HG02938 (cell line): Measurements from ENCODE around the gene ACTRT2.

Experiments used
- ATAC-seq: cut with Tn5 transposase; IDR thresholded peaks from one replicate; pipeline ENCODE4 v1.9.1; 2021; ENCODE audit warnings: mild to moderate bottlenecking, moderate library complexity; ENCODE audit not compliant: unreplicated experiment

ACTRT2 gene

DNA sequence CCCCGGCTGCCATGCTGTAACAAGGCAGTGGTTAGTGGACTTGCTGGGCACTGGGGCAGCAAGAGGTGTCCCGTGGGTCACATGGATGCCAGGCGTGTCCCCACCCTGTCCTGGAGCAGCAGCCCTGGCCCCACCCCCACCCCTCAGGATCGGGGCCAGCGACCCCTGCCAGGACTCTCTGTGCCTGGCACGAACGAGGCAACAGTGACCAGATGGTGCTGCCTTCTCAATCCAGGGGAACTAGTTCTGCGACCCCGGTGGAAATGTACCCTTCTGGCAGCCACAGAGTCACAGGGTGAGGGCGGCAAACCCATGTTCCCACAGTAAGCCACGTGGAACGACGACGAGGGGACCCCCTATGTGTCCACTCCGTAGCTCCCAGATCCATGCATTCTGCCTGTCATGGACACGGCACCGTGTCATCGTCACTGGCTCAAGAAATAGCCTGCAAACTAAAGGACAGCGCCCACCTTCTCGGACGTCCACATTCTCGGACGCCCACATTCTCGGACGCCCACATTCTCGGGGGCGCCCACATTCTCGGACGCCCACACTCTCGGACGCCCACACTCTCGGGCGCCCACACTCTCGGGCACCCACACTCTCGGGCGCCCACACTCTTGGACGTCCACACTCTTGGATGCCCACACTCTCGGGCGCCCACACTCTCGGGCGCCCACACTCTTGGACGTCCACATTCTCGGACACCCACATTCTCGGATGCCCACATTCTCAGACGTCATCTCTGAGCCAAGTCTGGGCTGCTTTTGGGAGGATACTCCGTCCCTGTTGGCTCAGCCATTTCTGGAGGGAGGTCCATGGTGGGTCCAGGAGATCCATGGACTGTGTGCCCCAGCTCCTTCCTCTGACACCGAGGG is 19.6 kb upstream of the ACTRT2 start:
- ATAC-seq = no peak

DNA sequence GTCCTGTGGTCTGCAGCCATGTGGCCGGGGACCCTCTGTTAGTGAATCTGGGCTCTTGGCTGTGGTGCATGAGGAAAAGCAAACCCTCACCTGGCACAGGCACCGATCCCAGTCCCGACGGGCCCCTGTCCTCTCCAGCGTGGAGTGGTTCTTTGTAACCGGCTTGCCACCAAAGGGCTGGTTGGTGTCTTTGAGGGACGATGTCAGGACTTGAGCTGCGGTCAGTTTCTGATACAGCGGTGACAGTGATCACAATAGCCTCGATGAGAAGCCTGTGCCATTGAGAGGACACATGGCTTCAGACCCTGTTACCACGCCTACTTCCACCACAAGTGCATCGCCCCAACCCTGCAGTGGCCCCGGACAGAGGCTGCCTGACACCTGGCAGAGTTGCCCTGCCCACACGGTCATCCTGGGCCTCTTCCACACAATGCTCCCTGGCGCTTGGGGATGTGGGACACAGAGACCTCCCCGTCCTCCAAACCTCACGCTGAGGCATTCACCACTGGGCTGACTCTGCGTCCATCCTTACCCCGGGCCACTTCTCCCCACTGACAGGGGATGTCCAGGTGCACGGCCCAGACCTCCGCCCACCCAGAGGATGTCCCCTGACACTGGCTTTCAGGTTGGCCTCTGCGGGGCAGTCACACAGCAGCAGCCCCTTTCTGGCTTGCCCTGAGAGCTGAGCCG is 18.8 kb upstream of the ACTRT2 start:
- no peak for ATAC-seq

DNA sequence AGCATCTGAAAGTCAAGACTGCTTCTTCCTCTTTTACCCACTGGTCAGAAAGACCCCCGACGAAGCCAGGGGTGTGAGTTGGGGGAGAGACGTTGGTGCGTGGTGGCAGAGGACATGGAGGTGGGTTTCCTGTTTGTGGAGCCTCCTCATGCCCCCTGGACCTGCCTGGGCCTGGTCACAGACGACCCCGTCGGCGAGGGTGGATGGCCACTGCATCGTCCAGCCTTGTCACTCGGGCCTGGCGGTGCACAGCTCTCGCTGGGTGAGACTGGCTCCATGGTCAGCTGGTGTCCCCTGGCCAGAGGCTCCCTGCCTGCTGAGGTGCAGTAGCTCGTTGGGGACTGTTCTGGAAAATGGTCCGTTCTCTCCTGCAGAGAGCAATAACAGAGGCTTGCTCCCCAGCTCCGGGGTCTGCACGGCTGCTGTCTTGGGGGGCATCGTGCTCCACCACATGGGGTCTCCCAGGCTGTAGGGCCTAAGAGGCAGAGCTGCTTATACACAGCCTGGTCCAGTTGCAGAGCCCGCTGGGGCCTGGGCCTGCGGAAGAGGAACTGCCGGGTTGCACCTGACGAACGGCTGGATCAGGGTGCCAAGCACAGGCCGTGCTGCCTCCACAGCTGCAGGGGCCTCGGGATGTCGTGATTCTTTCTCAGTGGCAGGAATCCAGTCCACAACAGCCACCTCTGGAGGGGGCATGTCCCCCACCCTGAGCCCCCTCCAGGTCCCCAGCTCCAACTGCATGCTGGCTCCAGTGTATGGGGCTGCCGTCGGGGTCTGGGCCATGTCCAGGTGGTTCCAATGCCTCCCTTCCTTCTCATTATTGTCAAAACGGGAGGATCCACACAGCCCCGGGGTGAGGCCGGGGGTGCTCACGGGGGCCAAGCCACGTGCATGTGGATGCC is 18.0 kb upstream of the ACTRT2 start:
- no peak for ATAC-seq

DNA sequence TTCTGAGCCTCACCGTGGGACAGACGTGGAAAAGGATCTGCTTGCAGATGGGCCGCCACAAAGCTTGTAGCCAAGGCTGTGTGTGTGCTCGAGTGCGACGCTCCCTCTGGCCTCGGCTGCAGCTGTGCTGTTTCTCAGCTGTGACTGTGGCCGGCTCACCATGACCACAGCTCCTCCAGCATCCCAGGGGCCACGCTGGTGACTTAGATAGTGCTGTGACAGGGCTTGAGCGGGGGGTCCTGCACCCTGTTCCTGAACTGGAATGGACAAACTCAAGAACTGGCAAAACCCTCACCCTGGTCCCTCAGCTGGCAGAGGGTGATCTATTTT is 17.4 kb upstream of the ACTRT2 start:
- no peak for ATAC-seq

DNA sequence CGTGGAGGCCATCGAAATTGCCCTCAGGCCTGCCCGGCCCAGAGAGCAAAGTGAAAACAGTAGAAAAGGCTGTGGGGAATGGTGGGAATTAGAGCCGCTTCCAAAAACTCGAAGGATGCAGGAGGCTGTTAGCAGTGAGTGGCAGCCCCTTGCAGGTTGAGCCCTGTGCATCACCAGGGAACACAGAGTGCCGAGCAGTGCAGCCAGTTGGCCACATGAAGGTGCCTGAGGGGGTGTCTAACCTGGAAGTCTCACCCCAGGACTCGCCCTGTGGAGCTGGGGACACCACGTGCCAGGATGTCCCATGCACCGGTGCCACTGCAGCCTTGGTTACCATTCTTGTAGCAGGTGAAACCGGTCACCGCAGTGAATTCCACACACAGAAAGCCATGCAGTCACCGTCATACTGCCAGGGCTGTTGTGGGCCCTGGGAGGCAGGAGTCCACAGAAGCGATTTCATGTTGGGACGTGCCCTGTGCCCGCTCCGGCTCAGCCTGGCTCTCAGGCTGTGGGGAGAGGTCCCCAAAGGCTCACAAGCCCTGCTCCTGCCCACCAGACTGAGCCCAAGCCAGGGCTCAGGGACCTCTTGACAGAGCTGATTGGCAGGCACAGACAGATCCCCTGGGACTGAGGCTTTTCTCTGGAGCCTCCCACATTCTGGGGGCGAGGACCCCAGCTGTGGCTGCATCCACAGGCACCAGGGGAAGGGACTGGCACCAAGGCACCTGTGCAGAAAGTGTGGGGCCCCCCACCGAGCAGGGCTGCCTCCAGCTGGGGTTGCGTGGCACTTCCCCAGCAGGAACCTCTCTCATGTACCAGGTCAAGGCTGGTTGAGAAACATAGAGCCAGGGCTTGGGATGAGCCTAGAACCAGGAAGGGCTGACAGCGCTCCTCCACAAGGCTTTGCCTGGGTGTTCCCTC is 16.7 kb upstream of the ACTRT2 start:
- ATAC-seq = no peak

DNA sequence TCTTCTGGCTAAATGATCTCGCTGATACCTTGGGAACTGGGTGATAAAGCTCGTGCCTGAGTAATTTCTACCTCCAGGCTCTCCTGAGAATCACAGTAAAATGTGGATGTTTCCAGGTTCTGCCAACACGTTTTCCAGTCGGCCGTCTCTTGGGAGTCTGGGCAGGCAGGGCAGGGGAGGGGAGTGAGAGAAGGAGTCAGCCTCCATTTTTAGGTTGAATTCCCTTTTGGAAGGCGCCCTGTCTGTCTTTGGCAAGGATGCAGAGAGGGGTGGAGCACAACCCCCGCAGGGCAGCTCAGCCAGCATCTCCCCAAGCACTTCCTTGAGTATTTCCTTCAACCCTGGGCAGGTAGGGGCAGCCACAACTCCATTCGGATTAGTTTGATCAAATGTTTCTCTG is 15.5 kb upstream of the ACTRT2 start:
- no peak for ATAC-seq

DNA sequence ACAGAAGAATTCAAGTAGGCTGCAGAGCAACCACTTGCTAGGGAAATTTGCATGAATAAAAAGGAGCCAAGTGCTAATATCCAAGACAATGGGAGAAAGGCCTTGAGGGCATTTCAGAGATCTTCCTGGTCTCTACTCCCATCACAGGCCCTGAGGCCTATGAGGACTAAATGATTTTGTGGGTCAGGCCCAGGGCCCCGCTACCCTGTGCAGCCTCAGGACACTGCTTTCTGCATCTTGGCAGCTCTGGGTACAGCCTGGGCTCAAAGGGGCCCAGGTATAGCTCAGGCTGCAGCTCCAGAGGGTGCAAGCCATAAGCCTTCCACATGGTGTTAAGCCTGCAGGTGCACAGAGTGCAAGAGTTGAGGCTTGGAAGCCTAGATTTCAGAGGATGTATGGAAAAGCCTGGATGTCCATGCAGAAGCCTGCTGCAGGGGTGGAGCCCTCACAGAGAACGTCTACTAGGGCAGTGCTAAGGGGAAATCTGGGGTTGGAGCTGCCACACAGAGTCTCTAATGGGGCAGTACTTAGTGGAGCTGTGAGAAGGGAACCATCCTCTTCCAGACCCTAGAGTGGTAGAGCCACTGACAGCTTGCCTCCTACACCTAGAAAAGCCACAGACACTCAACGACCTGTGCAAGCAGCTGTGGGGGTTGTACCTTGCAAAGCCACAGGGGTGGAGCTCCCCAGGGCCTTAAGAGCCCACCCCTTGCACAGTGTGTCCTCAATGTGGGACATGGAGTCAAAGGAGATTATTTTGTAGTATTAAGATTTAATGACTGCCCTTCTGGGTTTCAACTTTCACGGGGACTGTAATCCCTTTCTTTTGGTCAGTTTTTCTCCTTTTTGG is 13.7 kb upstream of the ACTRT2 start:
- ATAC-seq = no peak

DNA sequence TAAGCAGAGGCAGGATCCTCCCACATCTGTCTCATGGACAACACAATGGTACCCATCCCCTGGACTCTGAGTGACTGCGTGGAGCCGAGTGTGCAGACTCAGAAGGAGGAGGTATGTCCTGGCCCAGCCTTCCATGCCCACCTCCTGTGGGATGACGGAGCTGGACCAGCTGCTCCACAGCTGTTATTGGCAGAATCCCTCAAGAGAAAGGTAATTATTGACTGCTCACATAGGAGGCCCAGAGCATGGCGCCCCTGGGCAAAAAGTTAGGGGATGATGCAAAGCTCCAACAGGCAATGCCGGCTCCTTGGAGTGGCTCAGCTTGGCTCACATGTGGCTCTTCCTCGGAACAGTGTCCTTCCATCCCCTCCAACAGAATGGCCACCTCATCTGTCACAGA is 12.2 kb upstream of the ACTRT2 start:
- ATAC-seq = no peak

DNA sequence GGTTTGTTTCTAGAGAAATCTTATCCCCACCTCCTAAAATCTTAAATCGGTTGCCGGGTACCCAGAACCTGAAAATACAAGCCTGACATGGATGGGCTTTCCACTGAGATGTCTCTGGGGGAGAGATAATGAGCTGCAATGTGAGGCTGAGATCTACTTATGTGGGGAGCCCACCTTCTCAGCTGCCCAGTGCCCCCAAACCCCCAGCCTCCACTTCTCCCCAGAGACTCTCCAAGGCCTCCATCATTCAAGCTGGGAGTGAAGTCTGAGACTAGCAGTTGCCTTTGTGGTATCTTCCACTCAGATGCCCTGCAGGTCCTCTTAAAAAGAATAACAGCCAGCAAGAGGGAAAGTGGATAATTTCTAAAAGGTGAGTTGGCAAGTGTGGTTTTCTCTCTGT is 11.7 kb upstream of the ACTRT2 start:
- ATAC-seq = no peak

DNA sequence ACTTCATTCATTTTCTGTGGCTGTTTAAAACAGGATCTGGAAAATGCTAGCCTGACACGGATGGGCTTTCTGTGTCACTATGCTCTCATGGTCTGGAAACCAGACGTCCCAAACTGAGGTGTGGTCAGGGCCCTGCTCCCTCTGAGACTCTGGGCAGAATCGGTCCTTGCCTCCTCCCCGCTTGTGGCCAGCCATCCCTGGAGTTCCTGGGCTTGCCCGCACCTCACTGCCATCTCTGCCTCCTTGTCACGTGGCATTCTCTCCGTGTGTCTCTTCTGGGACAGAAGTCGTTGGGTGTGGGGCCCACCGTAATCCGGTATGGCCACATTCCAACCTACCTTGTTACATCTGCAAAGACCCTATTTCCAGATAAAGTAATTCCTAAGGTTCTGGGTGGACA is 10.1 kb upstream of the ACTRT2 start:
- no peak for ATAC-seq

DNA sequence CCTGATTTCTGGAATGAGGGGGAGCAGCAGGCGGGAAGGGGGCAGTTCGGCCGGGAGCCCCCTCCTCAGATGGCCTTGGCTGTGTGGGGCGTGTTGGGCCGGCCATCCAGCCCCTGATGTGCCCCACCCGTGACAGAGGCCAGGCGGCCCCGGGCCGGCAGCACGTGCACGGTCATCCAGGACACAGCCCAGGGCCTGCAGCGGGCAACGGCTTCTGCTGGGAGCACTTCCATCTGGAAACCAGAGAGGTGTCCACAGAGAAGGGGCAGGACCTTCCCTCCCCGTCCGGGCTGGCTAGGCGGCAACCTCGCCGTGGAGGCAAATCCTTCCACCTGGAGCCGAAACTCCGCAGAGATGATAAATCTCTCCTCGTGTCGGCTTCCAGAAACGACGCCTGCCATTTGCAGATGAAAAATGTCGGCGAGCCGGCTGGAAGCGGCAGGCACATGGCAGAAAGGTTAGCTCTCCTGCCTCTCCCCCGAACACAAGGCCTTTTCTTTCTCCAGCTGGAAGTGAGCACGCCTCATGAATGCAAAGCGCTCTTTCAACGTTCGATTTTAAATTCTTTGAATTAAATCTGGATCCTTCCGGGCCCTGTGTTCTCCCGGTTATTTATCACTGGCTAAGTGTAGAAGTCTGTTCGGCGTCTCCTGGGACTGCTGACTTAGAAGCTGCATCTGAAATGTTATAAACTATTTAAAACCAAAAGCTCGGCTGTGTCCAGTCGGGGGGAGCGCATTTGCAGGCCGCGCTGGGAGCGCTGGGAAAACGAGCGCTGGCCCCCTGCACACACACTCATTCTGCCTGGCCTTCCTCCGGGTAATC is 9.4 kb upstream of the ACTRT2 start:
- ATAC-seq = no peak

DNA sequence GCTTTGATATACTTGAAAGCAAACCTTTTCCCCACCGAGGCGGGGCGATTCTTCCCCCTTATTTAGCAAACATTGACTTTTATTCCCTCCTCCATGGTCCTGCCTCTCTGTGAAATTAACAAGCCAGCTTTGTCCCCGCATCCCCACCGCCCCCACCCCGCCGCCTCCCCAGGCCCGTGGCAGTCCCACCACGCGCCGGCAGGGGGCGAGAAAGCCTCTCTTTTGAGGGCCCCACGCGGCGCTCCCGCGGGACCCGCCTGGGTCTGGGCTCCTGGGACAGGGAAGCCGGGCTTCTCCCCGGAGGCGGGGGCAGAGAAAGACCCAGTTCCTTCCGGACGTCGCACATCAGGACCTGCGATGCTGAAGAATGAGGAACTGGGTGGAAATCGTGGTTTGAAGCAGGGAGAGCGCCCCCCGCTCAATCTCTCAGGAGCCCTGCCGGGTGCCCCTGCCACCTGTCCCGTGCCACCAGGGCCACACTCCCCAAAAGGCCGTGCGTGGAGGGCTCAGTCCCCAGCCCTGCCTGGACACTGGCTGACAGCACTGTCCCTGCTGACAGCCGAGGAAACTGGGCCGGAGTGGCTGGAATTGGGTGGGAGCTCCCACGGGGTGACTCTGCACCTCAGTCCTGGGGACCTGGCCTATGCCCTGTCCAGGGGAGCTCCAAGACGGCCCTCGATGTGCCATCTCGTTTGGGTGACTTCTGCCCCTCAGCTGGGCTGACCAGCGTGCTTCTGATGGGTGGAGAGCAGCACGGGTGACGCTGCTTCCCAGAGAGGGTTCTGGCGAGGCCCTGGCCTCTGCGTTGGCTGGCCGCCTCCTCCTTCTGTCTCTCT is 8.6 kb upstream of the ACTRT2 start:
- ATAC-seq = no peak

DNA sequence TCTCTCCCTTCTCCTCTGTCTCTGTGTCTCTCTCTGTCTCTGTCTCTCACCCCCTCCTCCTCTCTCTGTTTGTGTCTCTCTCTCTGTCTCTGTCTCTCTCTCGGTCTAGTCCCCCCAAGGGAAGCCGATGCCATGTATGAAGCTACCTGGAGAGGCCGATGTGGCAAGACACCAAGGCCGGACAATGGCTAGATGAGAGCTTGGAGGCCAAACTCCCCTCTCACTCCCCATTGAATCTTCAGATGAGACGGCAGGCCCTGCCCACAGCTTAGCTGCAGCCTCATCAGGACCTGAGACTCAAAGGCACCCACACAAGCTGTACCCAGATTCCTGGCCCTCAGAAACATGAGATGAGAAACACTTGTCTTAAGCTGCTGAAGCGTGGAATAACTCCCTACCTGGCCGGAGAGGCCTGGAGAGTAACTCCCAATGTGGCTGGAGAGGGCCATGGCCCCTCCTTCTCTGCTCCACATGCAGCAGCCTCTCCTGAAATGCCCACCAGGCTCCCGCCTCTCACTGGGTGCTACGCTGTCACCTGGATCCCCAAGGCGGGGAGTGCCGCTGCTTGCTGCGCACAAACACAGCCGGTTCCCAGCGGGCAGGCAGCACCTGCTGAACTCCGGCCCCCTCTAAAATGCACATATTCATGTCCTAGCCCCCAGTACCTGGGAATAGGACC is 7.8 kb upstream of the ACTRT2 start:
- no peak for ATAC-seq

DNA sequence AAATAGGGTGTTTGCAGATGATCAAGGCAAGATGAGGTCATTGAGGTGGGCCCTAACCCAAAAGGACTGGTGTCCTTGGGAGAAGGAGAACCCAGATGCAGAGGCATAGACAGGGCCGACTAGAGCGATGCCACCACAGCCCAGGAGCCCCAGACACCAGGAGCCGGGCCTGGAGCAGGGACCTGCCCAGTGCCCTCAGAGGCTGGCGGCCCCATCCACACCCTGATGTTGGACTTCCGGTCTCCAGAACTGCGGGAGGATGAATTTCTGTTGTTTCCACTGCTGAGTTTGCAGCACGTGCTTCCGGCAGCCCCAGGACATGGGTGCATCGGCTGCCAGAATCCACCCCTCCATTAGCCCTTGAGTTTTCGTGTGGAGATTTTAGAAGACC is 7.2 kb upstream of the ACTRT2 start:
- no peak for ATAC-seq

DNA sequence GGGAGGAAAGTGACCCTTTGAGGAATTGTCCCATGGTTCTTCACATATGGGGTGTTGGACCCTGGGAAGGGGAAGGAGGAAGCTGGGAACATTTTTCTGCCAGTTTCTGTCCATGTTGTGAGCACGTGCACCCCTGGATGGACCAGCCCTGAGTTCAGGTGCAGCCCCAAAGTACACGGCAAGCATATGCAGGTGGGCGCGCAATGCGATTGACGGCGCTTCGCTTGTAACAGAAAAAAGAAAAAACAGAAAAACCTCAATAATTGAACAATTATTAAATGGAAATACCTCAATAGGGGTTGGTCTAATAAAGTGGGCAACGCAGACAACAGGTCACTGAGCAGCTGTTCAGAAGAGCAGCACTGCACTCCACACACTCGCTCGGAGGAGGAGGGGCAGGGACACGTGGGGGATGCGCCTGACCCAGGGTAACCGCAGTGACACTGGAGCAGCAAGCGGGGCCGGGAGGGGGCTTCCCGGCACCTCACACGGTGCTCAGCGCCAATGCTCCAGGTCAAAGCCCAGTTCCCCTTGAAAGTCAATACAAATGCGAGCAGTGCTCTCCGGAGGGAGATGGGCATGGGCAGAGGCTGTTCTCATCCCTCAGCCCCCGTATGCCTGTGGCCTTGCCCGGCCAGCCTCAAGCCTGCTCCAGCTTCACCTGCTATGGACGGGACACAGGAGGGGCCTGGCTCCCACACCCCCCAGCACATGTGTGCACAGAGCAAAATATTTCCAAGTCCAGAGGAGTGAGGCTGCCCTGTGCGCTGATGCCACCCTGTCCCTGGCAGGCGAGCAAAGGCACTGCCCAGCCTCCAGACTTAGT is 6.6 kb upstream of the ACTRT2 start:
- no peak for ATAC-seq

DNA sequence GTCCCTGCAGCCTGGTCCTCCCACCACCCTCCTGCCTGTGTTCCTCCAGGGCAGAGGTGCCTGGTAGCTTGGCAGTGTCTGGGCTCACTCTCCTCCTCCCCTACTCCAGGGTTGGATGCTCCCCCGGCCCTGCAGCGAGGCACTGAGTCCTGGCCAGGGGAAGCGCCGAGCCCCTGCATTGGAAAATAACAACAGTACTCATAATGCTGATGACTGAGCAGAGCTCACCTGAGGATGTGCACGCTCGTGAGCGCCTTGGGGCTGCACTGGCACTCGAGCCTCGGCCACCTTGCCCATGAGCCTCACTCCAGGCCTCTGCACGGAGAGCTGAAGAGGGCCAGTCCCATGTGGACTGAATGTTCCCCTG is 6.0 kb upstream of the ACTRT2 start:
- no peak for ATAC-seq

DNA sequence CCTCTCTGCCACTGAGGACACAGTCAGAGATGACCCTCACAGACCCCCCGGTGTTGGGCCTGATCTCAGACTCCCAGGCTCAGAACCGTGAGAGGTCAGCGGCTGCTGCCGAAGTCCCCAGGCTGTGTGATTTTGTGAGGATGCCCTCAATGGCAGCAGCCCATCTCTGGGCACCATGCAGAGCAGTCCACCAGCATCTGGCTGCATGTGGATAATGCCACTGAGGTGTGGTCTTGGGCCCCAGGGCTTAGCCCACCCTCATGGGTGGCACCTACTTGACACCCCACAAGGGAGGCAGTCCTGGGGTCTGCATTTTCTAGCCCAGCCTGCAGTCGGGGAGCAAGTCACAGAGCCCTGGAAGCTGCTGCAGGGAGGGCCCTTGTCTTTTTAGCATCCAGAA is 5.5 kb upstream of the ACTRT2 start:
- no peak for ATAC-seq
